ENCODE results near the gene RNF7.

DNA sequence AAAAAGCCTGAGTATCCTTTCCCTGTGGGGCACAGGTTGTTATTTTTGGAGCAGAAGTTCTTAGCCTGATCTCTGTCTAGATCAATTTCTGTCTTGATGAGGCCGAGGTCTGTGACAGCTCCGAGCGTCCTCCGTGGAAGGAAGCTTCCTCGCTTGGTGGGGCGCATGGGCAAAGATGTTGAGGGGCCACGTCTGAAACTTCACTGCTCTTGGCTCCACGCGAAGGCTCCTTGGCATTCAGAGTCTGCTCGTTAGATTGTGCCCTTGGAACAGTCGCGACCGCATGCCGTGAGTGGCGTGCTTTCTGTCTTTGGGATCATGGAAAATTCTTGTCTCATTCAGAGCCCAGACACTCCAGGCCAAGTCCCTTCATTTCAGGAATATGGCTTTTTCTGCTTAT is 38.8 kb downstream of the RNF7 start:
- TF ChIP-seq POLR2A (IDR thresholded peaks at IDR 0.05) (no peak), CTCF (IDR thresholded peaks at IDR 0.05) (no peak)
